Measurements from ENCODE around the gene INSYN1. TPM values are rescaled to one million over a fixed set of nuclear protein-coding genes. Genes with fewer than 3 reads are reported as not detected.

Gene INSYN1
- total and polyA plus RNA-seq, 10 of the 15 experiments (the other 5 are each of a cell fraction or from before 2014, with no cell fraction given) = not detected

GRCh38 chr15:73744293-73744692 lies 8.9 kb downstream of the INSYN1 start (continued):
- no peak for TF ChIP-seq RELB (IDR thresholded peaks at IDR 0.05; ENCODE audit: low read depth)

- Histone ChIP-seq H2AFZ (ENCODE audit: control insufficient read depth, low read depth, low read length) (no peak overlapping the region), H3K36me3 (ENCODE audit: control insufficient read depth in 2 of 2, insufficient read depth in 2 of 2, low read length in 1 of 2) (no peaks in the 10 kb centered on the region), H3K9me3 (replicated peaks; ENCODE audit: control insufficient read depth, insufficient read depth, low read length) (no peaks in the 10 kb centered on the region), H3K79me2 (ENCODE audit: control insufficient read depth, insufficient read depth, low read length) (no peaks in the 10 kb centered on the region), H4K20me1 (ENCODE audit: control insufficient read depth, insufficient read depth) (no peaks in the 10 kb centered on the region), H3K27me3 (replicated peaks in 1 of 2; ENCODE audit: control insufficient read depth in 2 of 2, insufficient read depth in 2 of 2, low read length in 1 of 2) (peaks cover 0 to 3% of the 10 kb centered on the region in 2 experiments; a peak in 3 of 4 replicates), H3K27ac (ENCODE audit: control insufficient read depth, insufficient read depth) (no peak overlapping the region), H3K9ac (ENCODE audit: control insufficient read depth, insufficient read depth, low read length) (no peak overlapping the region), H3K4me1 (ENCODE audit: control insufficient read depth, insufficient read depth, low read length) (no peaks in the 10 kb centered on the region), H3K4me2 (ENCODE audit: control insufficient read depth, insufficient read depth) (no peak overlapping the region), H3K4me3 (no peak overlapping the region)
- BruUV-seq (replicated peaks) = no TSS peak
- CTCF ChIA-PET = no interaction called here
- POLR2A ChIA-PET = no interaction called here
- SMC1A ChIA-PET (ENCODE audit: uncharacterized antibody, unreplicated experiment) = no interaction called here
- in situ Hi-C loops (cut with MboI) (no loop called here), intact Hi-C loops (cut with micrococcal nuclease; ENCODE audit: unreplicated experiment) (no loop called here)
- WGBS (ENCODE audit: insufficient coverage, insufficient replicate concordance, low lambda C conversion rate, missing lambda C conversion rate) = 2% methylated on average over 3 of the region's 3 CpGs
- TF ChIP-seq FOXK2 (IDR thresholded peaks at IDR 0.05) = no peak
- TF ChIP-seq TBL1XR1 (IDR thresholded peaks at IDR 0.05; ENCODE audit: low read depth, low read length) = no peak
- no peak for TF ChIP-seq RB1 (IDR thresholded peaks at IDR 0.05; ENCODE audit: borderline replicate concordance)
- TF ChIP-seq RCOR1 (conservative IDR thresholded peaks at IDR 0.05; ENCODE audit: low read depth, low read length) = no peak
- RAD21 ChIA-PET (ENCODE audit: unreplicated experiment) = no interaction called here
- DNase-seq (ENCODE audit: low read depth, low spot score) (no peak), FAIRE-seq (no peak), ATAC-seq (no peak)
These were observed 11.8 kb downstream of the INSYN1 start for GRCh38 chr15:73741321-73741836.

Data from GM12878 (cell line).